ENCODE measurements around the gene INHBA. TPM values are rescaled to one million over a fixed set of nuclear protein-coding genes. Genes with fewer than 3 reads are reported as not detected.

The INHBA gene
- total RNA-seq, 1 experiment from 2014 or later: 0.08 TPM

DNA sequence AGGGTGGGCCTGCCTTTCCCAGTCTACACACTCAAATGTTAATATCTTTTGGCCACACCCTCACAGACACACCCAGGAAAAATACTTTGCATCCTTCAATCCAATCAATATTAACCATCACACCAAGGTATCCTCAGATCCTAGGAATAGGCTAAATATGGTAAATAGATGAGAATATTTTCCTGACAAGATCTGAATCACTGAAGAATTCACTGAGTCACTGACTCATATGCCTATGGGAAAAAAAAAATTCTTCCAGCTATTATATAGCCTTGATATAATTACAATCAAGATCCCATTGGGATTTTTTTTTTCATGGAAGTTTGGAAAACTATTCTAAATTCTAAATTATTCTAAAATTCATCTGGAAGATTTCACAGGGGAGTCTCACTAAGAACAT lies 65.8 kb downstream of the INHBA start:
- Histone ChIP-seq H3K4me3 (no peak overlapping the region), H3K4me1 (no peaks in the 10 kb centered on the region), H3K9me3 (replicated peaks) (no peaks in the 10 kb centered on the region), H3K27ac (no peak overlapping the region), H3K27me3 (no peaks in the 10 kb centered on the region; the same call in 1 of the 2 replicates), H3K36me3 (no peaks in the 10 kb centered on the region)
- DNase-seq: no peak
